ENCODE measurements around the gene C11orf71. TPM values are rescaled to one million over a fixed set of nuclear protein-coding genes. Genes with fewer than 3 reads are reported as not detected.

C11orf71 gene
- total RNA-seq, 1 experiment from 2014 or later: 6.2 TPM

- no peaks in the 10 kb centered on the region for H3K27me3 ChIP-seq (ENCODE audit: control insufficient read depth, insufficient read depth, low read length)
- ChIA-PET CTCF (no interaction called here), POLR2A (no interaction called here)
- DNase-seq (ENCODE audit: low read depth, low spot score) (no peak), ATAC-seq (no peak)
- H3K9me3 ChIP-seq (ENCODE audit: control insufficient read depth, insufficient read depth, low read depth, low read length): no peaks in the 10 kb centered on the region
- no TSS peak for BruUV-seq (replicated peaks)
- intact Hi-C loops (cut with micrococcal nuclease; ENCODE audit: unreplicated experiment) (no loop called here), in situ Hi-C loops (cut with HindIII; ENCODE audit: low pct_unique_long_range_greater_than_20kb, low sequenced_read_pairs) (no loop called here)
- no peaks in the 10 kb centered on the region for H3K4me1 ChIP-seq (ENCODE audit: control insufficient read depth, insufficient read depth, low read length)
- H3K4me3 ChIP-seq (ENCODE audit: low read depth in 2 of 2, low read length in 2 of 2): no peak overlapping the region
- no peaks in the 10 kb centered on the region for H3K36me3 ChIP-seq (ENCODE audit: control insufficient read depth, insufficient read depth, low read length)
- TF ChIP-seq REST (IDR thresholded peaks at IDR 0.05; ENCODE audit: insufficient read depth in 1 of 2, low read depth in 2 of 2, low read length in 1 of 2) (no peak), CTCF (IDR thresholded peaks at IDR 0.05) (no peak), TCF7L2 (IDR thresholded peaks at IDR 0.05; ENCODE audit: low read depth, low read length) (no peak), POLR2AphosphoS5 (IDR thresholded peaks at IDR 0.05; ENCODE audit: low read depth, low read length) (no peak), SIN3A (IDR thresholded peaks at IDR 0.05; ENCODE audit: borderline replicate concordance, insufficient read depth, low read depth, low read length) (no peak)
- H3K27ac ChIP-seq (ENCODE audit: low read length): no peak overlapping the region
Measured at GRCh38 chr11:114432893-114433292, 32.6 kb upstream of the C11orf71 start.

GRCh38 chr11:114430290-114430689 is 30.0 kb upstream of the C11orf71 start:
- in situ Hi-C loops (cut with HindIII; ENCODE audit: low pct_unique_long_range_greater_than_20kb, low sequenced_read_pairs) (no loop called here), intact Hi-C loops (cut with micrococcal nuclease; ENCODE audit: unreplicated experiment) (no loop called here)
- ChIA-PET CTCF (no interaction called here), POLR2A (no interaction called here)
- H3K9me3 ChIP-seq (ENCODE audit: control insufficient read depth, insufficient read depth, low read depth, low read length): no peaks in the 10 kb centered on the region
- H3K4me1 ChIP-seq (ENCODE audit: control insufficient read depth, insufficient read depth, low read length): no peaks in the 10 kb centered on the region
- no TSS peak for BruUV-seq (replicated peaks)
- no peaks in the 10 kb centered on the region for H3K36me3 ChIP-seq (ENCODE audit: control insufficient read depth, insufficient read depth, low read length)
- DNase-seq (ENCODE audit: low read depth, low spot score) (no peak), ATAC-seq (no peak)
- no peak for TF ChIP-seq REST (IDR thresholded peaks at IDR 0.05; ENCODE audit: insufficient read depth in 1 of 2, low read depth in 2 of 2, low read length in 1 of 2)
- TF ChIP-seq POLR2AphosphoS5 (IDR thresholded peaks at IDR 0.05; ENCODE audit: low read depth, low read length): no peak
- TF ChIP-seq TCF7L2 (IDR thresholded peaks at IDR 0.05; ENCODE audit: low read depth, low read length): no peak
- TF ChIP-seq SIN3A (IDR thresholded peaks at IDR 0.05; ENCODE audit: borderline replicate concordance, insufficient read depth, low read depth, low read length): no peak
- no peak for TF ChIP-seq CTCF (IDR thresholded peaks at IDR 0.05)
- no peak overlapping the region for H3K27ac ChIP-seq (ENCODE audit: low read length)
- H3K4me3 ChIP-seq (ENCODE audit: low read depth in 2 of 2, low read length in 2 of 2): no peak overlapping the region
- no peaks in the 10 kb centered on the region for H3K27me3 ChIP-seq (ENCODE audit: control insufficient read depth, insufficient read depth, low read length)

Data from Panc1 (cell line).